ENCODE results near the gene RPS4Y2. TPM values are rescaled to one million over a fixed set of nuclear protein-coding genes. Genes with fewer than 3 reads are reported as not detected.

Gene RPS4Y2
- total RNA-seq, 1 experiment from 2014 or later: not detected

GRCh38 chrY:20765117-20765516 is 9.2 kb downstream of the RPS4Y2 start:
- no peak for TF ChIP-seq EZH2 (IDR thresholded peaks at IDR 0.05; ENCODE audit: low read length, unreplicated experiment)
- TF ChIP-seq EZH2phosphoT487 (IDR thresholded peaks at IDR 0.05; ENCODE audit: borderline replicate concordance, low read length): no peak
- no peak for TF ChIP-seq CTCF (conservative IDR thresholded peaks at IDR 0.05; ENCODE audit: low read depth, low read length)
- ChIA-PET POLR2A (ENCODE audit: unreplicated experiment) (no interaction called here), CTCF (no interaction called here)
- Histone ChIP-seq H2AFZ (ENCODE audit: low read length) (no peak overlapping the region), H3K9me3 (ENCODE audit: low read length) (no peaks in the 10 kb centered on the region), H3K79me2 (ENCODE audit: low read length) (no peaks in the 10 kb centered on the region), H3K4me3 (ENCODE audit: low read length) (no peak overlapping the region), H3K27ac (ENCODE audit: low read length) (no peak overlapping the region), H3F3A (ENCODE audit: low read length, unreplicated experiment) (no peaks in the 10 kb centered on the region), H3K4me1 (ENCODE audit: insufficient read depth, low read length) (no peaks in the 10 kb centered on the region), H3K4me2 (ENCODE audit: low read length) (no peak overlapping the region), H4K20me1 (ENCODE audit: low read length) (no peaks in the 10 kb centered on the region), H3K27me3 (ENCODE audit: low read length) (no peaks in the 10 kb centered on the region), H3K9me2 (replicated peaks; ENCODE audit: low read length) (no peaks in the 10 kb centered on the region), H3K36me3 (ENCODE audit: low read depth, low read length) (no peaks in the 10 kb centered on the region), H3K9ac (ENCODE audit: low read length) (no peak overlapping the region)
- ATAC-seq (no peak), DNase-seq (no peak)
- intact Hi-C loops (cut with micrococcal nuclease): no loop called here
- no TSS peak for BruUV-seq (replicated peaks)

- no peaks in the 10 kb centered on the region for H3K79me2 ChIP-seq (ENCODE audit: low read length)
- no peak overlapping the region for H3K9ac ChIP-seq (ENCODE audit: low read length)
- POLR2A ChIA-PET (ENCODE audit: unreplicated experiment): no interaction called here
- no peaks in the 10 kb centered on the region for H3K9me2 ChIP-seq (replicated peaks; ENCODE audit: low read length)
- BruUV-seq (replicated peaks): no TSS peak
- H4K20me1 ChIP-seq (ENCODE audit: low read length): no peaks in the 10 kb centered on the region
- H2AFZ ChIP-seq (ENCODE audit: low read length): no peak overlapping the region
- no peaks in the 10 kb centered on the region for H3K4me1 ChIP-seq (ENCODE audit: insufficient read depth, low read length)
- CTCF ChIA-PET: no interaction called here
- no peaks in the 10 kb centered on the region for H3K36me3 ChIP-seq (ENCODE audit: low read depth, low read length)
- H3K27ac ChIP-seq (ENCODE audit: low read length): no peak overlapping the region
- no peaks in the 10 kb centered on the region for H3K9me3 ChIP-seq (ENCODE audit: low read length)
- intact Hi-C loops (cut with micrococcal nuclease): no loop called here
- no peak overlapping the region for H3K4me2 ChIP-seq (ENCODE audit: low read length)
- no peaks in the 10 kb centered on the region for H3K27me3 ChIP-seq (ENCODE audit: low read length)
- H3F3A ChIP-seq (ENCODE audit: low read length, unreplicated experiment): no peaks in the 10 kb centered on the region
- ATAC-seq (no peak), DNase-seq (no peak)
- no peak overlapping the region for H3K4me3 ChIP-seq (ENCODE audit: low read length)
- TF ChIP-seq EZH2 (IDR thresholded peaks at IDR 0.05; ENCODE audit: low read length, unreplicated experiment) (no peak), EZH2phosphoT487 (IDR thresholded peaks at IDR 0.05; ENCODE audit: borderline replicate concordance, low read length) (no peak), CTCF (conservative IDR thresholded peaks at IDR 0.05; ENCODE audit: low read depth, low read length) (no peak)
Observed at GRCh38 chrY:20770755-20771154, 14.8 kb downstream of the RPS4Y2 start.

DNA sequence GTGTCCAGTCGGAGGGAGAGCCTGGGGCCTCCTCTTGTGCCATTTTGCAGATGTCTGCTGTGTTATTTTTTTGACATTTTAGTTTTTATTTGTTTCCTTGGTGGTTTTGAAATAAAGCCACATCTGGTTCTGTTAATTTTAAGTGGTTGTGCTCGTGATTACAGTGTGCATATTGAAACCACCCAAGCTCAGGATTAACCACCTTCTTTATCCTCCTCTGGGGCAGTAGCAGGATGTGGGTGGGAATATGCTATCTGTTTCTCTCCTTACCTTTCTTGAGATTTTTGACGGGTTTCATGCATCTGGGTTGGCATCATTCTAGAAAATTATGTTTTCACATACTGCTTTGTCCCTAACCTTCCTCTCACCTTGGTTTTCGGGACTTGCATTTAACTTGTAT is 20.2 kb downstream of the RPS4Y2 start:
- H3K27me3 ChIP-seq (ENCODE audit: low read length): no peaks in the 10 kb centered on the region
- no peaks in the 10 kb centered on the region for H3K36me3 ChIP-seq (ENCODE audit: low read depth, low read length)
- no peaks in the 10 kb centered on the region for H3K9me2 ChIP-seq (replicated peaks; ENCODE audit: low read length)
- no peak for DNase-seq
- ChIA-PET CTCF (no interaction called here), POLR2A (ENCODE audit: unreplicated experiment) (no interaction called here)
- no peak overlapping the region for H3K4me2 ChIP-seq (ENCODE audit: low read length)
- H4K20me1 ChIP-seq (ENCODE audit: low read length): no peaks in the 10 kb centered on the region
- H3K9me3 ChIP-seq (ENCODE audit: low read length): no peaks in the 10 kb centered on the region
- H3K79me2 ChIP-seq (ENCODE audit: low read length): no peaks in the 10 kb centered on the region
- H3F3A ChIP-seq (ENCODE audit: low read length, unreplicated experiment): no peaks in the 10 kb centered on the region
- no peak for ATAC-seq
- intact Hi-C loops (cut with micrococcal nuclease): no loop called here
- H3K4me3 ChIP-seq (ENCODE audit: low read length): no peak overlapping the region
- no peak for TF ChIP-seq EZH2 (IDR thresholded peaks at IDR 0.05; ENCODE audit: low read length, unreplicated experiment)
- TF ChIP-seq EZH2phosphoT487 (IDR thresholded peaks at IDR 0.05; ENCODE audit: borderline replicate concordance, low read length): no peak
- TF ChIP-seq CTCF (conservative IDR thresholded peaks at IDR 0.05; ENCODE audit: low read depth, low read length): no peak
- no peak overlapping the region for H3K9ac ChIP-seq (ENCODE audit: low read length)
- H3K27ac ChIP-seq (ENCODE audit: low read length): no peak overlapping the region
- no peaks in the 10 kb centered on the region for H3K4me1 ChIP-seq (ENCODE audit: insufficient read depth, low read length)
- no TSS peak for BruUV-seq (replicated peaks)
- no peak overlapping the region for H2AFZ ChIP-seq (ENCODE audit: low read length)

Data from PC-3 (cell line).